Dendritic cell treated with granulocyte-macrophage colony-stimulating factor and Interleukin-4, amounts not matched to agents 40 ng/mL and 50 ng/mL, for 4 days (primary cell): Measurements from ENCODE around the gene ACTRT2.

Source experiments
- H3K27ac Mint-ChIP-seq: one replicate; pipeline ENCODE4 v1.8.0; 2022; ENCODE audit warnings: mild to moderate bottlenecking, mixed read lengths
- H3K27me3 Mint-ChIP-seq: one replicate; pipeline ENCODE4 v1.8.0; 2022; ENCODE audit warnings: mild to moderate bottlenecking, mixed read lengths
- H3K36me3 Mint-ChIP-seq: one replicate; pipeline ENCODE4 v1.8.0; 2022; ENCODE audit warnings: low read depth, mixed read lengths
- H3K4me1 Mint-ChIP-seq: one replicate; pipeline ENCODE4 v1.8.0; 2022; ENCODE audit warnings: low read depth, mixed read lengths
- H3K4me3 Mint-ChIP-seq: one replicate; pipeline ENCODE4 v1.8.0; 2022; ENCODE audit warnings: mild to moderate bottlenecking, moderate library complexity, mixed read lengths
- H3K9me3 Mint-ChIP-seq: one replicate; pipeline ENCODE4 v1.8.0; 2022; ENCODE audit warnings: mixed read lengths
- intact Hi-C: fragments of 100-400 bp; cut with micrococcal nuclease; formaldehyde crosslinking; loops from one replicate; pipeline ENCODE4 v1.15.0; 2022

Gene ACTRT2

DNA sequence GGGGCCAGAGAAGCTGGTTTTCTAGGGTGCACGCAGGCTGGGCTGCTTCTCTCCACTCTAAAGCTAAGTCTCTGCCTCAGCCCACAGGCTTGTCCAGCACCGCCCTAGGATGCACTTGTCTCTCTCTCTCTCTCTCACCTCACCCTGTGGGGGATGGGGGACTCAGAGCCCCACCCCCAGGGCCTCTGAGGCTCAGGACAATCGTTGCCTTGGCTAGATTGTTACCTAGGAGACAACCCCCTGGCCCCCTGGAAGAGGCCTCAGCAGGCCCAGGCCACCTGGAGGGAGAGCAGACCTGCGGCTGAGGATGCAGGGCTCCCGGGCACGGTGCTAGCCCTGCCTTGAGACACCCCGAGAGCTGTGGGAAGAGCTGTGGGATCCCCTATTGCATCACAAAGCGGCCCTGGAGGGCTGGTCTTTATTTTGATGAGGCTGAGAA lies at the start of gene ACTRT2:
ACTRT2 (plus strand) TSS at position 235 of the 439 bp plus-strand sequence. CDS start 220 bp downstream, outside the sequence.
- Mint-ChIP-seq H3K27ac (no peak within 1 kb of the TSS), H3K9me3 (no peaks in the 10 kb centered on the region), H3K27me3 (no peaks in the 10 kb centered on the region), H3K36me3 (no peaks in the 10 kb centered on the region), H3K4me3 (no peak within 1 kb of the TSS), H3K4me1 (no peaks in the 10 kb centered on the region)
- intact Hi-C loops = no loop called here

DNA sequence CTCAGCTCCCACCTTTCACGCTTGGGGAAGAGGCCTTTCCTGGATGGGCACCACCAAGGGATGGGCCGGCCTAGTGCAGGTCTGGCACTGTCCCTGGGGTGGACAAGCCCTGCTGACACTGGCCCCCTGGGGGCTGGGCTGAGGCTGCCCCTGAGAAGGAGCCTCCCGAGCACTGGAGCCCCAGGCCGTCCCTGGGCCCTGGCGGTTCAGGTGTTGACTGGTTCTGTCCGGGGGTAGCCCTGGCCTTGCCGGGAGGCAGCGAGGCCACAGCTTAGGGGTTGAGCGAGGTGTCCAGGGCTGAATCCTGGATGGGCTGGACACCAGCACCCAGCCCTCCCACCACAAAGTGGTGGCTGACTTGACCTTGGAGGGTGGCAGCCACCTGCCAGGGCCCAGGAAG lies 49.7 kb upstream of the ACTRT2 start:
- H3K27ac Mint-ChIP-seq = no peak overlapping the region
- no peak overlapping the region for H3K4me3 Mint-ChIP-seq
- H3K27me3 Mint-ChIP-seq = peaks cover 18% of the 10 kb centered on the region
- no peaks in the 10 kb centered on the region for H3K36me3 Mint-ChIP-seq
- H3K4me1 Mint-ChIP-seq = no peaks in the 10 kb centered on the region
- no peaks in the 10 kb centered on the region for H3K9me3 Mint-ChIP-seq
- intact Hi-C loops = no loop called here

DNA sequence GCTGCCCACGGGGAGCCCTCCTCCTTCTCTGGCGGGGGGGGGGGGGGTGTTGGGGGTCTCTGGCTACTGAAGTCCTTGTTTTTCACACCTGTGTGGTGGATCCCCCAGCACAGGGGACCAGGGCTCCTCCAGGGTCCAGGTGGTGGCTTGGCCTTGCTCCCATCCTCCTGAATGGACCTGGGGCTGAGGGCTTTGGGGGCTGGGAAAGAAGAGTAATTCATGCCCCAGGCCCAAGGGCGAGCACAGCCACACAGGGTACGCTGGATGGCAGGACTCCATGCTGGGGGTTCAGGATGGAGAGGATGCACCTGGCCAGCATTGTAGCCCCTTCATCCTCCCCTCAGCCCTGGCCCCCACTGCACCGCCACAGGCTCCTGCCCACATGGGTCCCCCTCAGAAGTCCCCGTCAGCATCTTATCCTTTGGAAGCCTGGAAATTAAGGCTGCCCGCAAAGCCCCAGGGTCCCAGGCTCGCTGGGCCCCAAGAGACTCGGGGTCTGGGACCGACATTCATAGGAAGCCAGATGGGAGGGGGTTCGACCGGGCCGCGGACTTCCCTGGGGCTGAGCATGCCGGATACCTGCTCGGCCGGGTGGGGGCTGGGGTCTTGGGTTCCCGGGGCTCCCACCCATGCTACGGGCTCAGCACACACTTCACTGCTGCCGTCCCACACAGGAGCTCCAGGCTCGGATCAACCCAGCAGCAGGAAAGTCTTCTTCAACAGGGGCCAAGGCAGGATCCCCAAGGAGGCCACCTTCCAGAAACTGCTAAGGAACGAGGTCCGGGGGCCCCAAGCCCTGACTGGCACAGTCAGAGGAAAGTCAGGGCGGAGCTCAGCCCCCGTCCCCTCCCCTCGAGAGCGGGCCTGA lies 49.0 kb upstream of the ACTRT2 start:
- Mint-ChIP-seq H3K4me1 (no peaks in the 10 kb centered on the region), H3K27ac (no peak overlapping the region), H3K36me3 (no peaks in the 10 kb centered on the region), H3K27me3 (peaks cover 18% of the 10 kb centered on the region), H3K9me3 (no peaks in the 10 kb centered on the region), H3K4me3 (no peak overlapping the region)
- intact Hi-C loops = no loop called here

DNA sequence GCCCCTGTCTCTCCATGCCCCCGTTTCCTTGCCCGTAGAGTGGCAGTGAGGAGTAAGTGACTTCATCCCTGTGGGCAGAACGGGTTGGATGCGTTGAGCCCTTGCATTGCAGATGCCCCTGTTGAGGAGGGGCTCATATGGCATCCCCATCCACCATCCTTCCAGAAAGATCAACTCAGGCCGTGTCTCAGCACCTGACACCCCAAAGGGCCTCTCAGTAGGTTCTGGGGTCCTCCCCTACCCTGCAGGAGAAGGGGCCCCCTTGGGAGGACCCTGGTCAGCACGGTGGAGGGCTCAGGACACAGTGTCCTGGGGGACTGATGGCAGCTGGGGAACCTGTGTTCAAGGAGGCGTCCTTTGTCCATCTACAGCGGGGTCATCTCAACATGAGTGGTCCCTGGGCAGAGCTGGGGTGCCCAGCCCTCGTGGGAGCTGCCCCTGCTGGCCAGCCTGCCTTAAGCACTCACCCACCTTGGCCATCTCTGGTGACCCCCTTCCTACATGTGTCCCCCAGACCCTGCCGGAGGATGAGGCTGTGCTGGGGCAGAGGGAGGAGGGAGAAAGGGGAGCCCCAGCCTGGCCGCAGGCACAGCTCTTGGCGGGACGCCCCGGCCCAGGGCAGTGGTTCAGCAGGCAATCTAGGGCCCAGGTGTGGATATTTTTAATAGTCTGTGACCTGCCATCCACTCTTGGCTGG lies 48.2 kb upstream of the ACTRT2 start:
- no peaks in the 10 kb centered on the region for H3K9me3 Mint-ChIP-seq
- no peak overlapping the region for H3K27ac Mint-ChIP-seq
- H3K4me1 Mint-ChIP-seq = no peaks in the 10 kb centered on the region
- no peaks in the 10 kb centered on the region for H3K36me3 Mint-ChIP-seq
- intact Hi-C loops = no loop called here
- H3K27me3 Mint-ChIP-seq = peaks cover 18% of the 10 kb centered on the region
- no peak overlapping the region for H3K4me3 Mint-ChIP-seq

DNA sequence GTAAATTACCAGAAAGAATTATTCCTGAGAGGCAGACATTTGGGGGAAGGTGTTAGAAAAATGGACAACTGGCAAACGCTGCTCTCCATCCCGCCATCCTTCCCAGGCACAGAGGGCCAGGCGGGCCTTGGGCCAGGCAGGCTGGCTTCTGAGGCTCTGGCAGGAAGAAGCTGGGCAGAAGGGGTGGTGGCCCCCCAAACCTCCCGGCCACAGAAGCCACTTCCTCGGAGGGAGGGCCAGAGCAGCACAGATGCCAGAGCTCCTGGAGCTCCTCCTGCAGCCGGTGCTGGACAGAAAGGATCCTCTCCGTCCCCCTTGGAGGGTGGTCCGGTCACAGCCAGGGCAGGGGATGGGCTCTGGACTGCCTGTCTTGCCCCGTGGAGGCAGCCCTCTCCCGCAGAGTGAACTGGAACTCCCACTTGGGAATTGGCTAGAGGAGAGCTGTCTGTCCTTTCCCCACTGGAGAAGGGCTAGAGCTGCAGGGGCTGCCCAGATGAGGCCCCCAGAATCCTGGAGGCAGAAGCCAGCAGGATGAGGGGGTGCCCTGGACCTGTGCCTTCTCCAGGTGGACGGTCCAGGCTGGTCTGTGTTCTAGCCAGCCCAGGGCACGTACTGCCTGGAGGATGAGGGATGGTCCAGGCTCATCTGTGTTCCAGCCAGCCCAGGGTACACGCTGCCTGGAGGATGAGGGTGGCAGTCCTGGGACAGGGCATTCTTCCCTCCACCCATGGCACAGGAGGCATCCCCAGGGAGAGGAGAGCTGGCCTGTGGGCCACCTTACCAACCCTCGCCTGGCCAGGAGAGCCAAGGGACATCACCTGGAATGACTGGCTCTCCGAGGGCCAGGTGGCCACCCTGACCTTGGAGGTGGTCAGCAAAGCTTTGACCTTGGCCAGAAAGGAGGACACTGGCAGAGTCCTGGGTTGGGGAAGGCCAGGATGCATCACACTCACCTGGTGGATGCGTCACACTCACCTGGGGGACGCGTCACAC lies 47.4 kb upstream of the ACTRT2 start:
- no peaks in the 10 kb centered on the region for H3K4me1 Mint-ChIP-seq
- intact Hi-C loops = no loop called here

DNA sequence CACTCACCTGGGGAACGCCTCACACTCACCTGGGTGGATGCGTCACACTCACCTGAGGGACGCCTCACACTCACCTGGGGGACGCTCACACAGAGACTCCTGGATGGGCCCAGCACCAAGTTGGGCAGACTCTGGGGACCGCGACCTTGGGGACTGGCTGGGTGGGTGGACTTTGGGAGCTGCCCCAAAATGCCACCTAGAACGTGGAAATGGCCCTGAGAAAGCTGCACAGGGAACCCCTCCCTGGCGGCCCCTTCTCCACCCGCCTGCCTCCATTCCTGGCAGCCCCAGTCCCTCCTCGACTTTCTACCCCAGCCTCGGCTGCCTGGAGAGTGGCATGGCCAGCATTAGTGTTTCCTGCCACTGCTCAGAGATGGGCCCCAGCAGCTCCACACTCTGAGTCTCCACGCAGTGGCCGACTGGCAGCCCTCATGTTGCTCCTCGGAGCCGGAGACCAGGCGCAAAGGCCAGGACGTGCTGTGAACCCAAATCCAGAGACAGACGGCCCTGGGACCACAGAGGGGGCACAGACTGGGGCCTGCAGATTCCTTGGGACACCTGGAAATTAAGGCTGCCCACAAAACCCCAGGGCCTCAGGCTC lies 46.5 kb upstream of the ACTRT2 start:
- H3K36me3 Mint-ChIP-seq = no peaks in the 10 kb centered on the region
- H3K27me3 Mint-ChIP-seq = peaks cover 14% of the 10 kb centered on the region
- H3K9me3 Mint-ChIP-seq = no peaks in the 10 kb centered on the region
- H3K4me1 Mint-ChIP-seq = no peaks in the 10 kb centered on the region
- intact Hi-C loops = no loop called here
- H3K4me3 Mint-ChIP-seq = no peak overlapping the region
- H3K27ac Mint-ChIP-seq = no peak overlapping the region

More for the DNA sequence above, 47.4 kb upstream of the ACTRT2 start:
- no peak overlapping the region for H3K4me3 Mint-ChIP-seq
- H3K27me3 Mint-ChIP-seq = peaks cover 15% of the 10 kb centered on the region
- no peaks in the 10 kb centered on the region for H3K9me3 Mint-ChIP-seq
- no peaks in the 10 kb centered on the region for H3K36me3 Mint-ChIP-seq
- H3K27ac Mint-ChIP-seq = no peak overlapping the region

DNA sequence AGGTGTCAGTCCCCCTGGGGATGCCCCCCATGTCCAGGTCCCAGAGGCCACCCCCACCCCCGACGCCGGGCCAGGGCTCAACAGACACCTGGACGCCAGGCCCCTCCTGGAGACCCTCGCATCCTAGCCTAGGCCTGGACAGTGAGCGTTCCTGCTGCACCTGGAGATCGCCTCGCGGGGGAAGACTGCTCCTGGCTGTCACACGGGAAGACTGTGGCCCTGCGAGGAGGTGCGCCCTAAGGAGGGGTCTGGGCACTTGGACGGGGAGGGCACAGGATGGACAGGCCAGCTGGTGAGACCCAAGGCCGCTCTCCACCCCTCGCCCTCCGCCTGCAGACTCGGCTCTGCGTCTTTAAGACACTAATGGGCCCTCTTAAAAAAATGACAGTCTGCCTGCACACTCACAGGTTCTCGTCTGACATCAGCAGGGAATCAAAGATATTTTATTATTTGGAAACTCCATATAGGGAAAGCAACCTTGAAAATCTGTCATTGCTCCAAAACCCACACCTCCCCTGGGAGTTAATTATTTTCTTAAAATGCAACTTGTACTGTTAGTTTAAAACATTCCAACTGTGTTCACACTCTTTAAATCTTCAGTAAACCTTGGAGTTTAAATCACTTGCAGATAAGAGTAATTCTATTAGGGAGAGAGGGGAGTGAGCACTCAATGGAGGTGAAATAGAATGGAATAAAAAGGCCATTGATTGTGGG lies 45.6 kb upstream of the ACTRT2 start:
- Mint-ChIP-seq H3K36me3 (no peaks in the 10 kb centered on the region), H3K4me1 (no peaks in the 10 kb centered on the region), H3K27ac (no peak overlapping the region), H3K4me3 (no peak overlapping the region), H3K27me3 (peaks cover 14% of the 10 kb centered on the region), H3K9me3 (no peaks in the 10 kb centered on the region)
- intact Hi-C loops = no loop called here

DNA sequence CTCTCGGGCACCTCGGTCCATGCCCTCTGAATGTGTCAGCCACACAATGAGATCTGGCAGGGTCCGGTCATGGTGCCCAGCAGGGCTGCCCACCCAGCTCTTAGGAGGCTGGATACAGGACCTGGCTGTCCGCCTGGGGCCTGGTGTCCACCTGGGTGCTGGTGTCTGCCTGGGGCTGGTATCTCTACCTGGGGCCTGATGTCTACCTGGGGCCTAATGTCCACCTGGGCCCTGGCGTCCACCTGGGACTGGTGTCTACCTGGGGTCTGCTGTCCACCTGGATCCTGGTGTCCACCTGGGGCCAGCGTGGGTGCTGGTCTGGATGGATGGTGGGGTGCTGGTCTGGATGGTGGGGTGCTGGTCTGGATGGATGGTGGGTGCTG lies 45.1 kb upstream of the ACTRT2 start:
- Mint-ChIP-seq H3K4me1 (no peaks in the 10 kb centered on the region), H3K9me3 (no peaks in the 10 kb centered on the region), H3K36me3 (no peaks in the 10 kb centered on the region), H3K27ac (no peak overlapping the region), H3K27me3 (peaks cover 14% of the 10 kb centered on the region), H3K4me3 (no peak overlapping the region)
- intact Hi-C loops = no loop called here

DNA sequence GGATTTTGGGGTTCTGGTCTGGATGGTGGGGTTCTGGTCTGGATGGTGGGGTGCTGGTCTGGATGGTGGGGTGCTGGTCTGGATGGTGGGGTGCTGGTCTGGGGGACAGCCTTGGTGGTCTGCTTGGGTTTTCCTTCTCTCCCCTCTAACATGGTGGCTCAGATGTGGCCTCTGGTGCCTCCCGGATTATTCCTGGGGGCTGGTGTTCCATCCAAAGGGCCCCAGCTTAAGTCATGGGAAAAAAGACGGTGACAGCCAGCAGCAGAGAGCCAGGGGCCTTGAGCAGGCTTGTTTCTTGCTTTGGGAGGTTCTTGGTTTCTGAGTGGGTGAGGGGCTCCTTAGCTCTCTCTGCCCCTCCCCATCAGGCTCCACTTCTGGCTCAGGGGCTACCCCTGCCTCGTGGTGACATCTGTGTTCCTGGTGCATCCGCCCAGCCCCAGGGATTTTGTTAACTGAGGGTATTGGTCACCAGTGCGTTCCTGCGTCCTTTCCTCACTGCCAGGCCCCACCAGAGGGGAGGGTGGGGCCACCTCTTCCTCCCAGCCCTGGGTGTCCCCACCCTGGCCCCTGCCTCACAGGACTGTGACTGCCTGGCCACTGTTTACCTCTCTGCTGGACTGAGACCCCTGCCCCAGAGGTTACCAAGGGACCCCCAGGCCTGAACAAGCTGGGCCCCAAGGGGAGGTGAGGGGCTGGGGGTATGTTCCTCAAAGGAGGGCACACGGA lies 43.2 kb upstream of the ACTRT2 start:
- Mint-ChIP-seq H3K9me3 (no peaks in the 10 kb centered on the region), H3K27me3 (peaks cover 9% of the 10 kb centered on the region), H3K36me3 (no peaks in the 10 kb centered on the region), H3K4me3 (no peak overlapping the region), H3K27ac (no peak overlapping the region), H3K4me1 (no peaks in the 10 kb centered on the region)
- intact Hi-C loops = no loop called here

DNA sequence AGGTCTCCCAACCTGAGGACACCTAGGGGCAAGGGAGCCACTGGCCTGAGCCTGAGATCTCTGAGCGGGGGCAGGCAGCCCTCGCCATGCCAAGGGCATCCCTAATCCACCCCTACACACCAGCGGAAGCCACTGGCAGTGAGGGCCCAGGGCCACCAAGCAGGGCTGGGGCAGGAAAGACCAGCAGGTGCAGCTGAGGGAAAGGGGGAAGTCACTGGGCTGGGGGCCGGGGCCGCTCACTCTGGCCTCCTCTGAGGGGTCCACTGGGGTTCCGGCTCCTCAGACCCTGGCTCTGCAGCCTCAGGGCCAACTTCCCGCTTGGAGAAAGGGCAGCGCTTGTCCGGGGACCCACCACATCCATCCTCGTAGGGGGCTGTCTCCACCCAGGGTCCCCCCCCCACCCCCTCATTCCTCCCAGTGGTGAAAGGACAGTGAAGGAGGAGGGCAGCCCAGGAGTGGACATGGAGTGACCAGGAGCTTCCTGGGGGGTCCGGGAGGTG lies 42.5 kb upstream of the ACTRT2 start:
- H3K36me3 Mint-ChIP-seq = no peaks in the 10 kb centered on the region
- H3K9me3 Mint-ChIP-seq = no peaks in the 10 kb centered on the region
- no peaks in the 10 kb centered on the region for H3K4me1 Mint-ChIP-seq
- intact Hi-C loops = no loop called here
- H3K4me3 Mint-ChIP-seq = no peak overlapping the region
- peaks cover 5% of the 10 kb centered on the region for H3K27me3 Mint-ChIP-seq
- H3K27ac Mint-ChIP-seq = no peak overlapping the region

DNA sequence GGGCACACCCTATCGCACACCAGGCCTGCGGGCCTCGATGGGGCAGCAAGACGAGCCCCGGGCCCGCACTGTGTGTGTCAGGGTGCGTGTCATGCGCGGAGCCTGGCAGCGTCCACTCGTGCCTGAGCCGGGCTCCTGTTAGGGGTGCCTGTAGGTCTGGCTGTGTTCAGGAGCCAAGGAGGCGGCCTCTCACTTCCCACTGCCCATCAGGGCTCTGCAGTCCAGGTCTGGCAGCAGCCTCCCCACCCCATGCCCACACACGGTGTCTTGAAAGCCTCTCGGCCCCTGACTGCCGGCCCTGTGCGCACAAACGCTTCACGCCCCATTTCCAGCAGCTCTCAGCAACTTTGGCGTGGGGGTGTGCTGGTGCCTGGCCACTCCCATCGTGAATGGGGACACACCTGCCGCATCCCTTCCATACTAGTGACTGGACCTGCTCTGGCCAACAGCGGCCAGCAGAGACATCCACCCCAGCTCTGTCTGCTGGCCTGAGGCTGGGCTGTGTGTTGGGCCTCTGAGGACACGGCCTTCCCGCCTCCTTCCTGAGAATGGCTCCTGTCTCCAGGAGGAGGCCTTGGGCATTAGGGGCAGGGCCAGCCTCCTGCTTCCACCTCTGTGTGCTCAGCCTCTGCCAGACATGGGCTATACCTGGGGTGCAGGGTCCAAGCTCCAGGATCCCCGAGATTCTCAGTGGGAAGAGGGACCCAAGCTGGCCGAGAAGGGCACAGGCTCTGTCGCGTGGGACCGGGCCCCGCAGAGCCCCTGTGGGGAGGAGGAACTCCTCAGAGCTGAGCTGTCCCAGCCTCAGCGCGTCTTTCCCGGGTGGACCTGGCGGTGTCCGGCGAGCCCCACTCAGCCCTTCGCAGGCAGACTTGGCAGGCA lies 41.8 kb upstream of the ACTRT2 start:
- intact Hi-C loops = no loop called here
- Mint-ChIP-seq H3K27ac (no peak overlapping the region), H3K4me3 (no peak overlapping the region), H3K9me3 (no peaks in the 10 kb centered on the region), H3K36me3 (no peaks in the 10 kb centered on the region), H3K4me1 (no peaks in the 10 kb centered on the region), H3K27me3 (peaks cover 3% of the 10 kb centered on the region)
